Measurements from ENCODE around the gene OGN.

OGN gene, protein sequence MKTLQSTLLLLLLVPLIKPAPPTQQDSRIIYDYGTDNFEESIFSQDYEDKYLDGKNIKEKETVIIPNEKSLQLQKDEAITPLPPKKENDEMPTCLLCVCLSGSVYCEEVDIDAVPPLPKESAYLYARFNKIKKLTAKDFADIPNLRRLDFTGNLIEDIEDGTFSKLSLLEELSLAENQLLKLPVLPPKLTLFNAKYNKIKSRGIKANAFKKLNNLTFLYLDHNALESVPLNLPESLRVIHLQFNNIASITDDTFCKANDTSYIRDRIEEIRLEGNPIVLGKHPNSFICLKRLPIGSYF

DNA sequence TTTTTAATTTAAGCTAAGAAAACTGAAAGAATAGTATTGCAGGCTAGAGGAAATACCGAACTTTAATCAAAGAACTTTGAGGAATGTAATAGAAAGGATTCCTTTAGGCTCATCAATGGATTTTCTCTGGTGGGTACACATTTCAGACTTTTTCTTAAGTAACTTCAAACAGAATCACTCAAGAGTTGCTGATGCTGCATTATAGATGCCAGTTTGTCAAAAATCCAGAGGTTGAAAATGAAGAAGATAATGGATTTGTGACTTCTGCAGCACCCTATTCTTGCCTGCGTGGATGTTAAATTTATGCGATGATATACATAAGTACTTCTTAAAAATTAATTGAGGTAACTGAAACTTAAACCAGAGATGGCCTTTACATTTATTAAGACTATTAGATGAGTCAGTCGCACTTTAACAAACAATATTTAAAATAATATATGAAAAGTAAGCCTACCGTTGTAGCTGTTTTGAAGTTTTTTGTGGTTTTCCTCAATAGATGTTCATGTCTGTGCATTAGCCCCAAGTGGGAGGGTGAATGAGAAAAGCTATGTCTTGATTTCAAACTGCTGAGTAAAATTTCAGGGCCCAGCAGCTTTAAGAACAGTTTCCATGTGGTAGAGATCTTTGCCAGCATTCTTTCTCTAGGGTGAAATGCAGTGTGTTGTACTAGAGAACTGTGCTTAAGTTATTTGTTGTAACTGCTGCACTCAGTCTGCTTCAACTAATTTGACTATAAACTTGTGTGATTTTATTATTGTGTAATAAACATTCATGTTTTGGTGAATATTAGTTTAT is at the start of gene OGN:
Gene OGN (minus strand): TSS at position 537 of the 795 bp plus-strand sequence. CDS start 1,171 bp downstream, outside the sequence.
- Mint-ChIP-seq H3K4me1 (ENCODE audit: low read depth) (peaks cover 38% of the 10 kb centered on the region), H3K4me3 (no peak within 1 kb of the TSS), H3K27ac (no peak within 1 kb of the TSS), H3K9me3 (no peaks in the 10 kb centered on the region), H3K27me3 (no peaks in the 10 kb centered on the region), H3K36me3 (ENCODE audit: low read depth) (peaks cover 1% of the 10 kb centered on the region)
- DNase-seq: no peak

DNA sequence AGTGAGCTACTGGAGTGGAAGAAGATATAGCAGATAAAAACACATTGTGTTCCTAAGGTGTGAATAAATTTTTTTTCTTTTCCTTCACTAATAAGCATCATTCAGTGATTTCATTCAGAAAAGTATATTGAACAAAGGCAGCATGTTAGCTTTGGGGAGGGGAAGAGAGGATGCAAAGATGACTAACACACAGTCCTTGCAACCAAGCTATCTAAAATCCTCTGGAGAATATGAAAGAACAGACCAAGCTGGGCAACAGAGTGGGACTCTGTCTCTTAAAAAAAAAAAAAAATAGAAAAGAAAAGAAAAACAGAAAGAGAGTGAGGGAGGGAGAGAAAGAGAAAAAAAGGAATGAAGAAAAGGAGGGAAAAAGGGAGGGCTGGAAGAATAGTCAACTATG is 42.2 kb upstream of the OGN start:
- Mint-ChIP-seq H3K9me3 (no peaks in the 10 kb centered on the region), H3K27ac (no peak overlapping the region), H3K4me3 (no peak overlapping the region), H3K27me3 (no peaks in the 10 kb centered on the region), H3K4me1 (ENCODE audit: low read depth) (no peaks in the 10 kb centered on the region), H3K36me3 (ENCODE audit: low read depth) (no peaks in the 10 kb centered on the region)
- no peak for DNase-seq

DNA sequence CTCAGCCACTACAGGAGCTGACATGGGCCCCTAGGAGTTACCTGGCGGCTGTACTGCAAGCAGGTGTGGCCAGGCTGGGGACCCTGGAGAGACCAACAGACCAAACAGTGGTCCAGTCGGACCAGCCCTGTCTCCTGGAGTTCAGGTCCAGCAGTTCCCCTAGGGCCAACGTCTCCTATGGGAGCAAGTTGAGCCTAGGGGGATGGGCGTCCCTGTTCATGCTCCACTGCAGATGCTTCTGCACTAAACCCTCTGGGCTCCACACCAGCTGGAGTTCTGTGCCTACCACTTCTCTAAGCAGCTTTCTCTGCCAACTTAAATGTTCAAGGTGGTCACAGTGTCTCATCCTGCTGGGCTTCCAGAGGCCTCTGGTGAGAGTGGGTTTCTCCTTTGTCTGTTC is 40.5 kb upstream of the OGN start:
- Mint-ChIP-seq H3K27ac (no peak overlapping the region), H3K27me3 (no peaks in the 10 kb centered on the region), H3K4me1 (ENCODE audit: low read depth) (peaks cover 6% of the 10 kb centered on the region), H3K4me3 (no peak overlapping the region), H3K9me3 (no peaks in the 10 kb centered on the region), H3K36me3 (ENCODE audit: low read depth) (no peaks in the 10 kb centered on the region)
- DNase-seq: no peak

DNA sequence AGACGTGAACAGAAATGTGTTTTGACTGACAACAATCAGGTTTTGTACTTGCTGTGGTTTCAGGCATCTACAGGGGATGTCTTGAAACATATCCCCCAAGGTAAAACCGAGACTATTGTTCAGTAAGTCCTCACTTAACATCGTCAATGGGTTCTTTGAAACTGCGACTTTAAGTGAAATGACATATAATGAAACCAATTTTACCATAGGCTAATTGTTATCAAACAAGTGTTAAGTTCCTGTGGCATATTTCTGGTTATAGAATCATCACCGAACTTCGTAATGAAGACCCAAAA is 36.3 kb upstream of the OGN start:
- Mint-ChIP-seq H3K9me3 (no peaks in the 10 kb centered on the region), H3K27me3 (no peaks in the 10 kb centered on the region), H3K4me3 (no peak overlapping the region), H3K27ac (no peak overlapping the region), H3K4me1 (ENCODE audit: low read depth) (peaks cover 7% of the 10 kb centered on the region), H3K36me3 (ENCODE audit: low read depth) (no peaks in the 10 kb centered on the region)
- DNase-seq: no peak

DNA sequence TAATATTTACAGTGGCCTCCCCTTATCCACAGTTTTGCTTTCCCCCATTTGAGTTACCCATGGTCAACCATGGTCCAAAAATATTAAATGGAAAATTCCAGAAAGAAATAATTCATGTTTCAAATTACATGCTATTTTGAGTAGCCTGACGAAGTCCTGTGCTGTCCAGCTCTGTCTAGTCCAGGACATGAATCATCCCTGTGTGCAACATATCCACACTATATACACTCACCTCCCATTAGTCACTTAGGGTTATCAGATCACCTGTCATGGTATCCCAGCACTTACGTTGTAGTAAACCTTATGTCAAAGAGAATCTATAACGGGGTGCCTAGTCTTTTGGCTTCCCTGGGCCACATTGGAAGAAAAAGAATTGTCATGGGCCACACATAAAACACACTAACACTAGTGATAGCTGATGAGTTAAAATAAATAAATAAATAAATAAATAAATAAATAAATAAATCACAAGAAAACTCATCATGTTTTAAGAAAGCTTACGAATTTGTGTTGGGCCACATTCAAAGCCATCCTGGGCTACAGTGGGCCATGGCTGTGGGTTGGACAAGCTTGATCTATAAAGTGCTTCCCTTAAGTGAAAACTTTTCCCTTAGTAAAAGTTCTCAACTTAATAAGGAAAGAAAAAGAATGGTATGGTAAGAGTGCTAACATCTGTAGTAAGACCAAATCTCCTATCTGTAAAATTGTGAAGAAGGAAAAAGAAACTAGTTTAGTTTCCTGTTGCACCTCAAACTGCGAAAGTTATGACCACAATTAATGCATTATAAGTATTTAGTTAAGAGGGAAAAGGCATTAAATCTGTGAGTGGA is 35.8 kb upstream of the OGN start:
- H3K27ac Mint-ChIP-seq: no peak overlapping the region
- no peak overlapping the region for H3K4me3 Mint-ChIP-seq
- no peaks in the 10 kb centered on the region for H3K9me3 Mint-ChIP-seq
- no peak for DNase-seq
- H3K27me3 Mint-ChIP-seq: no peaks in the 10 kb centered on the region
- no peaks in the 10 kb centered on the region for H3K36me3 Mint-ChIP-seq (ENCODE audit: low read depth)
- H3K4me1 Mint-ChIP-seq (ENCODE audit: low read depth): peaks cover 7% of the 10 kb centered on the region

DNA sequence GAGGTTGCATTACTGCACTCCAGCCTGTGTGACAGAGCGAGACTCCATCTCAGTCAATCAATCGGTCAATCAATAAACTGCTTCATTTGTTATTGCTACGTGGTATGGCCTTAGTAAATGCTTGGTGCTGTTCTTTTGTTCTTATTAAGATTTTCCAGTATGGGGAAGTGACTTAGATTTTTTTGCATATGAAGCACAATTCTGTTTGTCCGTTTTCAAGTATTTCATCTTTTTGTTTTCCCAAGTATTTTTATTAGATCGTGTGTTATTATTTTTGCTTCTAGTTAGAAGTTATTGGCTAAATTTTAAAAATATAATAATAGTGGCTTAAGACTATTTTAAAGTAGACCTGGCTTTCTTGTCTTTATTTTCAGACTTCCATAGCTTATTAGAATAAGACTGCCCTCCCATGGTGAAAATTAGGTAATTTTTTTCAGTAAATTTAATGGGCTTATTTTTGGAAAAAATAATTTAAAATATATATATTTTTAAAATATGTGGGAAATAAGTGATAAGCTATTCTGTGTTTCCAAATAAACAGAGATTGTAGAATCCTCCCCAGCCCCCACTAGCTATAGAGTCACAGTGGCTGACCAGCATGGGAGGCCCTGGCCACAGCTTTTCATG is 34.6 kb upstream of the OGN start:
- DNase-seq: no peak
- peak overlapping the region; percentile 20 for H3K27ac Mint-ChIP-seq
- no peaks in the 10 kb centered on the region for H3K9me3 Mint-ChIP-seq

DNA sequence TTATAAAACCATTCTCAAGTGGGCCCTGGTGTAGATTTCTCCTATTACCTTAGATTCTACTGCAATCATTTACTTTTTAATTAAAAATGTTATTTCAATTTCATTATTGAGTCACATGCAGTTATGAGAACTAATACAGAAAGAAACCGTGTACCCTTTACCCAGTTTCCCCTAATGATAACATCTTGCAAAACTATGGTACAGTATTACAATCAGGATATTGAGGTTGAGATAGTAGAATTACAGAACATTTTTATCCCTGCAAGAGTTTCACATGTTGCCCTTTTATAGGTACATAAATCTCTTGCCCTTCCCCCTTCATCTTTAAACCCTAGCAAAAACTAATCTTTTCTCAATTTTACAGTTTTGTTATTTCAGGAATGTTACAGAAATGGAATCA is 30.9 kb upstream of the OGN start:
- no peaks in the 10 kb centered on the region for H3K9me3 Mint-ChIP-seq
- no peak for DNase-seq
- no peaks in the 10 kb centered on the region for H3K27me3 Mint-ChIP-seq
- H3K4me1 Mint-ChIP-seq (ENCODE audit: low read depth): peaks cover 3% of the 10 kb centered on the region
- H3K4me3 Mint-ChIP-seq: no peak overlapping the region
- no peaks in the 10 kb centered on the region for H3K36me3 Mint-ChIP-seq (ENCODE audit: low read depth)
- H3K27ac Mint-ChIP-seq: no peak overlapping the region

More for the DNA sequence above, 34.6 kb upstream of the OGN start:
- no peaks in the 10 kb centered on the region for H3K27me3 Mint-ChIP-seq
- no peak overlapping the region for H3K4me3 Mint-ChIP-seq
- H3K4me1 Mint-ChIP-seq (ENCODE audit: low read depth): peaks cover 7% of the 10 kb centered on the region
- no peaks in the 10 kb centered on the region for H3K36me3 Mint-ChIP-seq (ENCODE audit: low read depth)

DNA sequence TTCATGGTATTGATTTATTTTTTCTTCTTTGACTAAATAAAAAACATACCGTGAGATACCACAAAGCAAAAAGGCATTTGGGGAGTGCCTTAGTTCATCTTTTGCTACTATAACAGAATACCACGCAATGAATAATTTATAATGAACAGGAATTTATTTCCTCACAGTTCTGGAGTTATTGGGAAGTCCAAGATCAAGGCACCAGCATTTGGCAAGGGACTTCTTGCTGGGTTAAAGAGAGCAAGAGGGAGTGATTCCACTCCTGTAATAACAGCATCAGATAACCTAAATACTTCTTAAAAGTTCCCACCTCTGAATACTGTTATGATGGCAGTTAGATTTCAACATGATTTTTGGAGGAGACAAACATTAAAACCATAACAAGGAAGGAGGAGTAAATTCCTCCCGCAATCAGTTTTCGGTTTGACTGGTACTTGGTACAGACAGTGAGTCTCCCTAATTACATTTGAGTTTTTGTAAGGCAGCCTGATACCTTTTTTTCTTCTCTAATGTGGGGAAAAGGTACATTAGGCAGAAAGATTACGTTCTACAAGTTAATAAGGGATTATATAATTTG is 28.7 kb upstream of the OGN start:
- H3K27me3 Mint-ChIP-seq: no peaks in the 10 kb centered on the region
- H3K4me3 Mint-ChIP-seq: no peak overlapping the region
- no peak overlapping the region for H3K27ac Mint-ChIP-seq
- H3K36me3 Mint-ChIP-seq (ENCODE audit: low read depth): no peaks in the 10 kb centered on the region
- H3K9me3 Mint-ChIP-seq: no peaks in the 10 kb centered on the region
- DNase-seq: no peak
- no peaks in the 10 kb centered on the region for H3K4me1 Mint-ChIP-seq (ENCODE audit: low read depth)

DNA sequence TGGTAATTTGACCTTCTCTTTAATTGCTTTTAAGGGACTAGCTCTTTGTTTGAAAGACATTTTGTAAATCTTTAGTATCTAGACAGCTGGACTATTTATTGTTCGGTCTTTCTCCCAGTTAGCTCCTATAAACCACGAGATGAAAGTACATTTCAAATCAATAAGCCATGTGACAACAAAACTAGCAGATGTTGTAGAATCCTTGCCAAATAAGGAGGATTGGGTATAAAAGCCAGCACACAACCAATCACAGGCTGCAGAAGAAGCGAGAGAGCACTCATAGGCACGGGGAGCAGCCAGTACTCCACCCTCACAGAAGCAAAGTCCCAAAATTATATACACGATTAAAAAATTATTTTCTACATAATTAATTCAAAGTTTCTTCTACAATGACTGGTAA is 28.0 kb upstream of the OGN start:
- no peak overlapping the region for H3K27ac Mint-ChIP-seq
- H3K27me3 Mint-ChIP-seq: no peaks in the 10 kb centered on the region
- no peak overlapping the region for H3K4me3 Mint-ChIP-seq
- H3K36me3 Mint-ChIP-seq (ENCODE audit: low read depth): no peaks in the 10 kb centered on the region
- no peaks in the 10 kb centered on the region for H3K4me1 Mint-ChIP-seq (ENCODE audit: low read depth)
- DNase-seq: no peak
- H3K9me3 Mint-ChIP-seq: no peaks in the 10 kb centered on the region

DNA sequence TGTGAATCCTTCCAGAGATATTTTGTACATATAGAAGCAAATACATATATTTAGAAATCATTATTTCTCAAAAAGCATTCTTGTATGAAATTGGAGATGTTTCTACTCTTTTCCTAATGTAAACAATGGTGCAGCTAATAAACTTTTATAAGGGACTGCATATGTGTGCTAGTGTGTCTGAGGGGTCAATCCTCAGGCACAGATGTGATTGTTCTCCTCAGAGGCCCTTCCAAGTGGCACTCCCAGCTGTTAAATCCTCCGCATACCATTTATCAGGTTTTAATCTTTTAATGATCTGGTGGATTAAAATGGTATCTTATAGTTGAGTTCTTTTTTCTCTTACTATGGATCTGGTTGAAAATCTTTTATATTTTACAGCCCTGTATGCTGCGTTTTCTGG is 25.5 kb upstream of the OGN start:
- DNase-seq: no peak
- Mint-ChIP-seq H3K36me3 (ENCODE audit: low read depth) (no peaks in the 10 kb centered on the region), H3K27me3 (no peaks in the 10 kb centered on the region), H3K4me1 (ENCODE audit: low read depth) (no peaks in the 10 kb centered on the region), H3K27ac (no peak overlapping the region), H3K9me3 (no peaks in the 10 kb centered on the region), H3K4me3 (no peak overlapping the region)

DNA sequence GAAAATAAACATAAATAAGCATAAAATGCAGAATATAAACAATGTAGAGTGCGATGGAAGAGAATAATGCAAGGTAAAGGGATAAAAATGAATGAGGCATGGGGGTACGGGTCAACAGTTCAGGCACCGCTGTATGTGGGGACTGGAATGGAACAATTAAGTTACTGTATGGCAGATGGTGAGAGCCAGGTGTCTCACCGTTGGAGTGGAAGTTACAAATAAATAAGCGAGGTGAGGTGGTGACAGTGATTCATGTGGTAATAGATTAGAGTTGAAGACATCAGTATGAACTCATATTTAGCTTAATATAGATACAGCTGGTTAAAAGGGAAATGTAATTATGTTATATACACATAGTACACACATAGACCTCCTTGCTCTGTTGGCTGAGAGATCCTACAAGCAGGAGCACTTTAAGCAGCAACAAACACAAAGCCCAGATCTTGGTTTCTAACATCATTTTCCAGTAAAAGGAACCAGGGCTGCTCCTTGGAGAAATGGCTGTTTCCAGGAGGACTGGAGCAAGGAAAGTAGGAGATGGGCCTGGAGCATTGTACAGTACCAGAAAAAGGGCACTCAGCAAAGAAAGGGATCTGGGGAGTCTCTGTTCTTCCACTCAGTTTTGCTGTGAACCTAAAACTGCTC is 22.2 kb upstream of the OGN start:
- Mint-ChIP-seq H3K4me3 (no peak overlapping the region), H3K27me3 (no peaks in the 10 kb centered on the region), H3K9me3 (no peaks in the 10 kb centered on the region), H3K27ac (no peak overlapping the region), H3K4me1 (ENCODE audit: low read depth) (no peaks in the 10 kb centered on the region), H3K36me3 (ENCODE audit: low read depth) (no peaks in the 10 kb centered on the region)
- no peak for DNase-seq

DNA sequence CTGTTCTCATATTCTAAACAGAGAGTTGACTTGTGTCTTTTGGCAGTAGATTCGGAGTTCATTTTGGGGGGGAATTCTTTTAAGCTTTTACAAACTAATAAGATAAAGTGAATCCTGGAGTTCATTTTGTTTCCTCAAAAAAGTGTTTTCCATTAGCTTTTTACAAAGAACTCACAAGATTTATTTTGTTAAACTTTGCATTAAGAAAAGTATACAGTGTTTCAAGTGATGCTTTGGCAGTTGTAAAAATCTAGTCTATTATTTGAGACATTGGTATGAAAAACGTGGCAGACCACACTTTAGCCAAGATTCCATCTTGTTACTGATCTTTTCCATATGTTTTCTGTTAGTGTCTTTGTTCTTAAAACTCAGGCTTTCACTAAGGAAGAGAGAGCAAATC is 21.1 kb upstream of the OGN start:
- Mint-ChIP-seq H3K27ac (no peak overlapping the region), H3K36me3 (ENCODE audit: low read depth) (no peaks in the 10 kb centered on the region), H3K4me1 (ENCODE audit: low read depth) (no peaks in the 10 kb centered on the region), H3K27me3 (no peaks in the 10 kb centered on the region), H3K4me3 (no peak overlapping the region), H3K9me3 (no peaks in the 10 kb centered on the region)
- no peak for DNase-seq

DNA sequence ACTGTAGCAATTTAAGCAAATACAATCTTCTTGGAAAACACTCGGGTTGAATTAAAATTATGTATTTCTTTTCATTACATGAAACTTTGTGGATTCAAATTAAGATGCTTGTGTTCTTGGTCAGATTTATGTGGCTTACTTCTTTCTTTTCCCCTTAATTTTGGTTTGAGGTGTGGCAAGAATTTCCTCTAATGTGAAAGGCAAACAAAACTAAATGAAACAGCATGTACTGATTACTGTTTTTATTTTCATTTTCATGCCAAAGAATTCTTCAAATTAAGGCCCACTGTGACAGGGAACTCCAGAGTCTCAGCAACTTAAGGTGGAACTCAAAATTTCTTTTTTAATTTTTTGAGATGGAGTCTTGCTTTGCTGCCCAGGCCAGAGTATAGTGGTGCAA is 20.0 kb upstream of the OGN start, which contains the start of gene OMD:
Gene OMD (minus strand): TSS at position 132 of the 400 bp plus-strand sequence. CDS start 6,913 bp downstream, outside the sequence.
- Mint-ChIP-seq H3K9me3 (no peaks in the 10 kb centered on the region), H3K36me3 (ENCODE audit: low read depth) (no peaks in the 10 kb centered on the region), H3K27ac (no peak within 1 kb of the TSS), H3K27me3 (no peaks in the 10 kb centered on the region), H3K4me3 (no peak within 1 kb of the TSS), H3K4me1 (ENCODE audit: low read depth) (no peaks in the 10 kb centered on the region)
- DNase-seq: no peak

DNA sequence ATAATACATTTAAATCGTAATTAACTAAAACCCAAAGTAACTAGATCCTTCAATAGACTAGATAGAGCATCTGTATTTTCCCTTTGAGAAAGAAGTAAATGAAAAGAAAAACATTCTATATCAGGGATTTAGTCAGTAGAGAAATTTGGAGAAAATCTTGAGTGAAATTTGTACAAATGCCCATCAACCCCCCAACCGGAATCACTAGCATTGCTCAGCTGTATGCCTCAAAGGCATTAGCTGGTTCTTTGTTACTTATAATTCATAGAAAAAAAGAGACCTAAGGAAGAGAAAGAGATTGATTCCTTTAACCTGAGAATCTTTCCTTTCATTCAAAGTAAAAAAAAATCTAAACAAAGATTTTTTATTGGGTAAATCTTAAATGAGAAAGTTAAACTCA is 19.2 kb upstream of the OGN start:
- Mint-ChIP-seq H3K27me3 (no peaks in the 10 kb centered on the region), H3K9me3 (no peaks in the 10 kb centered on the region), H3K4me1 (ENCODE audit: low read depth) (no peaks in the 10 kb centered on the region), H3K36me3 (ENCODE audit: low read depth) (no peaks in the 10 kb centered on the region), H3K4me3 (no peak overlapping the region), H3K27ac (no peak overlapping the region)
- DNase-seq: no peak
